Neural cell (in vitro differentiated cells): Measurements from ENCODE around the gene FAM72D.
"Not testable (repeated sequence)": the region's sequence is repeated elsewhere in the genome, so short reads cannot be mapped to it uniquely, and the experiment has no call there.

ENCODE experiments used
- CTCF ChIP-seq: fragments of 450-650 bp; IDR thresholded peaks from 2 replicates; pipeline ENCODE4 v1.5.1; 2014; ENCODE audit warnings: antibody characterized with exemption, mild to moderate bottlenecking, moderate library complexity; ENCODE audit not compliant: poor library complexity, severe bottlenecking
- POLR2AphosphoS5 ChIP-seq: IDR thresholded peaks from 2 replicates; pipeline ENCODE4 v1.6.1; 2012
- RAD21 ChIP-seq: fragments of 450-650 bp; conservative IDR thresholded peaks from 2 replicates; pipeline ENCODE4 v1.6.1; 2014; ENCODE audit warnings: antibody characterized with exemption, mild to moderate bottlenecking, moderate library complexity
- REST ChIP-seq: IDR thresholded peaks from 2 replicates; pipeline ENCODE4 v1.6.1; 2012; ENCODE audit warnings: borderline replicate concordance

GRCh38 chr1:145071569-145071968 lies 24.2 kb upstream of the FAM72D start:
- TF ChIP-seq POLR2AphosphoS5, CTCF, REST, RAD21: not testable (repeated sequence)
